ENCODE data around the gene CAVIN1.
"Not testable (repeated sequence)": the region's sequence is repeated elsewhere in the genome, so short reads cannot be mapped to it uniquely, and the experiment has no call there.

CAVIN1 gene

DNA sequence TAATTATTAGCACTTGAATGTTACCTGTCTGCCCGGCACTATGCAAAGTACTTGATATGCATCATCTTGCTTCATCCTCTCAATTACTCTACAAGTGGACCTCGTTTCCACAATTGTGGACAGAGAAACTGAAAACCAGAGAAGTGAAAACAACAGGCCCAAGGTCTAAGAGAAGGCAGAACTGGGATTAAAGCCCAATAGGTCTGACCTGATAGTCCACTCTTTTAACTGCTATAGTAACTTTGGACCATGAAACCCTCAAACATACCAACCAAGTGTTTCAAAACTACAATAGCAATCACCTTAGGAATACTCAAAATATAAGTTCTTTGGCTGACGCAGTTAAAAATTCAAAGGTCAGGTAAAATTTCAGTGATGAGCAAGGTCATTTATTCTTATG lies 42.1 kb downstream of the CAVIN1 start:
- H3K4me1 ChIP-seq (ENCODE audit: insufficient read depth, insufficient read length), result peaks cover 3% of the 10 kb centered on the region
- H3K9me3 ChIP-seq (ENCODE audit: insufficient read depth, low read length), result no peaks in the 10 kb centered on the region
- TF ChIP-seq ZNF274 (IDR thresholded peaks at IDR 0.05; ENCODE audit: low read depth, low read length) (no peak), SUZ12 (IDR thresholded peaks at IDR 0.05; ENCODE audit: extremely low read depth, insufficient read depth, insufficient read length) (no peak), YY1 (IDR thresholded peaks at IDR 0.05; ENCODE audit: insufficient read depth, insufficient read length) (no peak)
- no peak overlapping the region for H3K9ac ChIP-seq (ENCODE audit: insufficient read length, low read depth)
- H3K4me3 ChIP-seq (ENCODE audit: insufficient read length, low read depth), result no peak overlapping the region
- no peaks in the 10 kb centered on the region for H3K27me3 ChIP-seq (ENCODE audit: insufficient read depth, insufficient read length)
- H3K36me3 ChIP-seq (ENCODE audit: insufficient read depth, insufficient read length, low read length), result peaks cover 4% of the 10 kb centered on the region
- no peak for DNase-seq (ENCODE audit: low read depth, low spot score)

DNA sequence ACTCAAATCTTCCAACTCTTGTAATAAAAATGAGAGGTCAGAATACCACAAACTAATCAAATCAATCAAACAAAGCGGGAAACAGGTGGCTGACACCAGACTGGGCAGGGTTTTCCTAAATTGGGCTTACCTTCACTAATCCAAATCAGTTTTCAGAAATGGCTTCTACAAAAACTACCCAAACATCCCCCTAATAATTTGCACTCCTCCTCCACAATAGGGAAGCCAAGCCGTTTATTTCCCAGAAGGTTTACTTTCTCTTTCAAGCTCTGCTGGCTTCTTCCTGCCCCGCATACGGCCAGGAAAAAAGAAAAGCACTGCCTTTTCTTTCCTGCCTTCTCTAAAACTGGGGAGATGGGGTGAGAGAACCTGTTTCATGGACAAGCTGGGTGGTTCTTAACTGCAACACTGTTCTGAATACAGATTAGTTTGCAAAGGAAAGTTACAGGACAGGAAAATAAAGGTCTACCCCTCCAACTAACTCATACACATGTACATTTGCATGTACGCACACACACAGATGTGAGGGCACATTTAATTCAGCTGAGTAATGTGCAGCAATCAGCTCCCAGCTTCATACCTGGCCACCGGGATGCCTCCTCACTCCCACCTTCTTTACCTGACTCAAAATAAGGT lies 44.0 kb downstream of the CAVIN1 start:
- Histone ChIP-seq H3K9me3 (ENCODE audit: insufficient read depth, low read length) (no peaks in the 10 kb centered on the region), H3K9ac (ENCODE audit: insufficient read length, low read depth) (no peak overlapping the region), H3K4me3 (ENCODE audit: insufficient read length, low read depth) (no peak overlapping the region), H3K27me3 (ENCODE audit: insufficient read depth, insufficient read length) (no peaks in the 10 kb centered on the region), H3K4me1 (ENCODE audit: insufficient read depth, insufficient read length) (peaks cover 3% of the 10 kb centered on the region), H3K36me3 (ENCODE audit: insufficient read depth, insufficient read length, low read length) (peaks cover 4% of the 10 kb centered on the region)
- TF ChIP-seq YY1 (IDR thresholded peaks at IDR 0.05; ENCODE audit: insufficient read depth, insufficient read length) (no peak), SUZ12 (IDR thresholded peaks at IDR 0.05; ENCODE audit: extremely low read depth, insufficient read depth, insufficient read length) (no peak), ZNF274 (IDR thresholded peaks at IDR 0.05; ENCODE audit: low read depth, low read length) (no peak)
- DNase-seq (ENCODE audit: low read depth, low spot score), result no peak

DNA sequence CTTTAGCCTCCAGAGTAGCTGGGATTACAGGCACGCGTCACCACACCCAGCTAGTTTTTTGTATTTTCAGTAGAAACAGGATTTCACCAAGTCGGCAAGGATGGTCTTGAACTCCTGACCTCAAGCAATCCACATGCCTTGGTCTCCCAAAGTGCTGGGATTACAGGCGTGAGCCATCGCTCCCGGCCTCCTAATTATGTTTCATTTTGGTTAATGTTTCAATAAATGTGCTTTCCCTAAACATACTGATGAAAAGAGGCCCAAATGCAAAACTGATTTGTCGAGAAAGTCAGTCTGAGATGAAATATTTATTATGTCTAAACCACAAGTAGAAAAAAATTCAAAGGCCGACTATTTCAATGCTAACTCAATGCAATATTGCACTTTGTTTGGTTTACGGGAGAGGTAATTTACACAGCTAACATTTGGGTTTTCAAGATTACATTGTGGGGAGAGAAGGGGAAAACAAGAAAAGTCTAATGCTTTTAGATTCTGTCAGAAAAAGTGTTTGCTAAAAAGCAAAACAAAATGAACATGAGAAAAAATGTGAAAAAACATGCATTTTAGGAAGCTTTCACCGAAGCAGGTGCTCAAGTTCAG lies 44.6 kb downstream of the CAVIN1 start:
- no peak for DNase-seq (ENCODE audit: low read depth, low spot score)
- Histone ChIP-seq H3K4me1 (ENCODE audit: insufficient read depth, insufficient read length) (peaks cover 3% of the 10 kb centered on the region), H3K27me3 (ENCODE audit: insufficient read depth, insufficient read length) (no peaks in the 10 kb centered on the region), H3K9ac (ENCODE audit: insufficient read length, low read depth) (no peak overlapping the region), H3K36me3 (ENCODE audit: insufficient read depth, insufficient read length, low read length) (peaks cover 4% of the 10 kb centered on the region), H3K4me3 (ENCODE audit: insufficient read length, low read depth) (no peak overlapping the region), H3K9me3 (ENCODE audit: insufficient read depth, low read length) (no peaks in the 10 kb centered on the region)
- TF ChIP-seq ZNF274 (IDR thresholded peaks at IDR 0.05; ENCODE audit: low read depth, low read length), result no peak
- TF ChIP-seq YY1 (IDR thresholded peaks at IDR 0.05; ENCODE audit: insufficient read depth, insufficient read length), result no peak
- no peak for TF ChIP-seq SUZ12 (IDR thresholded peaks at IDR 0.05; ENCODE audit: extremely low read depth, insufficient read depth, insufficient read length)

DNA sequence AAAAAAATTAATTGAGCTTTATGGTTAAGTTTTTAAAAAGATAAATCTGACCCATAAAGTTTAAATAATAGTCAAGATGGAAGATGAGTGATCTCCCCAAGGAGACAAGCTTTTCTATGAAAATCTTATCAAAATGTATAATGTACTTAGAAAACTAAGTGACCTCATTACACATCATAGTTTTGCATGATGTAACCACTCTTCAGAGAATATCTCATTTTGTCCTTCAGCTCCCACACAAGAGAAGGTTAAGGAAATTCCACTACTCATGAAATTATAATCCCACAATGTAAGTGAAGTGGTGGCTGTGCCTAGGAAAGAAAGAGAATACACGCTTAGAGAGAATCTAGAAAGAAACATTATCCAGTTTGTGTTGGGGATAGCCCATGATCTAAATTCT lies 49.2 kb downstream of the CAVIN1 start:
- TF ChIP-seq SUZ12 (IDR thresholded peaks at IDR 0.05; ENCODE audit: extremely low read depth, insufficient read depth, insufficient read length) (no peak), ZNF274 (IDR thresholded peaks at IDR 0.05; ENCODE audit: low read depth, low read length) (no peak), YY1 (IDR thresholded peaks at IDR 0.05; ENCODE audit: insufficient read depth, insufficient read length) (no peak)
- Histone ChIP-seq H3K4me3 (ENCODE audit: insufficient read length, low read depth) (no peak overlapping the region), H3K9ac (ENCODE audit: insufficient read length, low read depth) (no peak overlapping the region)

DNA sequence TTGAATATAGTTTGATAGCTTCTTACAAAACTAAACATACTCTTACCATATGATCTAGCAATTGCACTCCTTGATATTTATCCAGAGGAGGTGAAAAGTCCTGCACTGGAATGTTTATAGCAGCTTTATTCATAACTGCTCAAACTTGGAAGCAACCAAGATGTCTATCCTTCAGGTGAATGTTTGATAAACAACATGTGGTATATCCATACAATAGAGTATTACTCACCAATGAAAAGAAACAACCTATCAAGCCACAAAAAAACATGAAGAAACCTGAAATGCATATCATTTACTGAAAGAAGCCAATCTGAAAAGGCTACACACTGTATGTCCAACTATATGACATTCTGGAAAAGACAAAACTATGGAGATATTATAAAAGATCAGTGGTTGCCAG lies 50.9 kb downstream of the CAVIN1 start:
- no peaks in the 10 kb centered on the region for H3K36me3 ChIP-seq (ENCODE audit: insufficient read depth, insufficient read length, low read length)
- no peaks in the 10 kb centered on the region for H3K4me1 ChIP-seq (ENCODE audit: insufficient read depth, insufficient read length)
- H3K4me3 ChIP-seq (ENCODE audit: insufficient read length, low read depth), result no peak overlapping the region
- no peak for DNase-seq (ENCODE audit: low read depth, low spot score)
- peaks cover 8% of the 10 kb centered on the region for H3K9me3 ChIP-seq (ENCODE audit: insufficient read depth, low read length)
- no peaks in the 10 kb centered on the region for H3K27me3 ChIP-seq (ENCODE audit: insufficient read depth, insufficient read length)
- TF ChIP-seq ZNF274 (IDR thresholded peaks at IDR 0.05; ENCODE audit: low read depth, low read length), result no peak
- TF ChIP-seq YY1 (IDR thresholded peaks at IDR 0.05; ENCODE audit: insufficient read depth, insufficient read length), result no peak
- no peak for TF ChIP-seq SUZ12 (IDR thresholded peaks at IDR 0.05; ENCODE audit: extremely low read depth, insufficient read depth, insufficient read length)
- no peak overlapping the region for H3K9ac ChIP-seq (ENCODE audit: insufficient read length, low read depth)

More for the DNA sequence above, 49.2 kb downstream of the CAVIN1 start:
- Histone ChIP-seq H3K27me3 (ENCODE audit: insufficient read depth, insufficient read length) (no peaks in the 10 kb centered on the region), H3K36me3 (ENCODE audit: insufficient read depth, insufficient read length, low read length) (no peaks in the 10 kb centered on the region), H3K4me1 (ENCODE audit: insufficient read depth, insufficient read length) (no peaks in the 10 kb centered on the region), H3K9me3 (ENCODE audit: insufficient read depth, low read length) (peaks cover 8% of the 10 kb centered on the region)
- no peak for DNase-seq (ENCODE audit: low read depth, low spot score)

DNA sequence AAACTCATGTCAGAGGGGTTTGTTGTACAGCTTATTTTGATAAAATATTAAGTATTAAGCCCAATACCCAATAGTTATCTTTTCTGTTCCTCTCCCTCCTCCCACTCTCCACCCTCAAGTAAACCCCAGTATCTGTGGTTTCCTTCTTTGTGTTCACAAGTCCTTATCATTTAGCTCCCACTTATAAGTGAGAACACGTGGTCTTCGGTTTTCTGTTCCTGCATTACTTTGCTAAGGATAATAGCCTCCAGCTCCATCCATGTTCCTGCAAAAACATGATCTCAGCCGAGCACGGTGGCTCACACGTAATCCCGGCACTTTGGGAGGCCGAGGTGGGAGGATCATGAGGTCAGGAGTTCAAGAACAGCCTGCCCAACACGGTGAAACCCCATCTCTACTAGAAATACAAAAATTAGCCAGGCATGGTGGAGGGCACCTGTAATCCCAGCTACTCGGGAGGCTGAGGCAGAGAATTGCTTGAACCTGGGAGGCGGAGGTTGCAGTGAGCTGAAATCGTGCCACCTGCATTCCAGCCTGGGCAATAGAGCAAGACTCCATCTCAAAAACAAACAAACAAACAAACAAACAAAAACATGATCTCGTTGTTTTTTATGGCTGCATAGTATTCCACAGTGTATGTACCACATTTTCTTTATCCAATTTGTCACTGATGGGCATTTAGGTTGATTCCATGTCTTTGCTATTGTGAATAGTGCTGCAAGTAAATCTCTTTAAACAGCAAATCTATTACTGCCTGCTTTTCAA lies 54.1 kb downstream of the CAVIN1 start:
- not testable (repeated sequence) for H3K9ac ChIP-seq (ENCODE audit: insufficient read length, low read depth); H3K9me3 ChIP-seq (ENCODE audit: insufficient read depth, low read length); H3K36me3 ChIP-seq (ENCODE audit: insufficient read depth, insufficient read length, low read length); H3K4me1 ChIP-seq (ENCODE audit: insufficient read depth, insufficient read length); H3K27me3 ChIP-seq (ENCODE audit: insufficient read depth, insufficient read length); H3K4me3 ChIP-seq (ENCODE audit: insufficient read length, low read depth); DNase-seq (ENCODE audit: low read depth, low spot score)

DNA sequence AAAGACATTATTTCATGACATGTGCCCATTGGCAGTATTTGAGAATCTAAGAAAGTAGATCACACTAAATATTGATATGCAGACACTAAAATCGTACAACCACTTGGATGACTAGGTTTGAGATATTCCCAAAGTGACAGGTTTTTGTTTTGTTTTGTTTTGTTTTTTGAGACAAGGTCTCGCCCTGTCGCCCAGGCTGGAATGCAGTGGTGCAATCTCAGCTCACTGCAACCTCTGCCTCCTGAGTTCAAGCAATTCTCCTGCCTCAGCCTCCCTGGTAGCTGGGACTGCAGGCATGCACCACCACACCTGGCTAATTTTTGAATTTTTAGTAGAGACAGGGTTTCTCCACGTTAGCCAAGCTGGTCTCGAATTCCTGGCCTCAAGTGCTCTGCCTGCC lies 54.7 kb downstream of the CAVIN1 start:
- not testable (repeated sequence) for H3K9ac ChIP-seq (ENCODE audit: insufficient read length, low read depth); H3K27me3 ChIP-seq (ENCODE audit: insufficient read depth, insufficient read length); H3K4me3 ChIP-seq (ENCODE audit: insufficient read length, low read depth); H3K9me3 ChIP-seq (ENCODE audit: insufficient read depth, low read length); H3K36me3 ChIP-seq (ENCODE audit: insufficient read depth, insufficient read length, low read length); H3K4me1 ChIP-seq (ENCODE audit: insufficient read depth, insufficient read length); DNase-seq (ENCODE audit: low read depth, low spot score)

DNA sequence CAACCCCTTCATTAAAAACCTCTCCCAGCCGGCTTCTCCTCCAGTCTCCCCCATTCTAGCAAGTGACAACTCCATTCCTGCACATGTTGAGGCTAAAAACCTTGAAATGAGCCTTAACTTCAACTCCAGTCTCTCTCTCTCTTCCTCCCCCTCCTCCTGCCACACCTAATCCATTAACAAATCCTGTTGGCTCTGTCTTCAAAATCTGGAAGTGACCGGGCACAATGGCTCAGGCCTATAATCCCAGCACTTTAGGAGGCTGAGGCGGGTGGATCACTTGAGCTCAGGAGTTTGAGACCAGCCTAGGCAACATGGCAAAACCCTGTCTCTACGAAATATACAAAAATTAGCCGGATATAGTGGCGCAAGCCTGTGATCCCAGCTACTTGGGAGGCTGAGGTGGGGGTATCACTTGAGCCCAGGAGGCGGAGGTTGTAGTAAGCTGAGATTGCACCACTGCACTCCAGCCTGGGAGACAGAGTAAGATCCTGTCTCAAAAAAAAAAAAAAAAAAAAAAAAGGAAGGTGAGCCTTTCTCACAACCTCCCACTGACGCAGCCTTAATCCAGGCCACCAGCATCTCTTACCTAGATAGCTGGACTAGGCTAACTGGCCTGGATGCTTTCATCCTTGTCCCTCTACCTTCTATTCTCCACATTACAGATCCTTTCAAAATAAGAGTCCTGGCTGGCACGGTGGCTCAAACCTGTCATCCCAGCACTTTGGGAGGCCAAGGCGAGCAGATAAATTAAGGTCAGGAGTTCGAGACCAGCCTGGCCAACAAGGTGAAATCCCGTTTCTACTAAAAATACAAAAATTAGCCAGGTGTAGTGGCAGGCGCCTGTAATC lies 56.7 kb downstream of the CAVIN1 start:
- H3K36me3 ChIP-seq (ENCODE audit: insufficient read depth, insufficient read length, low read length), result not testable (repeated sequence)

More for the DNA sequence above, 56.7 kb downstream of the CAVIN1 start:
- H3K4me1 ChIP-seq (ENCODE audit: insufficient read depth, insufficient read length); H3K9me3 ChIP-seq (ENCODE audit: insufficient read depth, low read length); DNase-seq (ENCODE audit: low read depth, low spot score); H3K4me3 ChIP-seq (ENCODE audit: insufficient read length, low read depth); H3K27me3 ChIP-seq (ENCODE audit: insufficient read depth, insufficient read length); H3K9ac ChIP-seq (ENCODE audit: insufficient read length, low read depth): not testable (repeated sequence)

All from NT2/D1 (cell line).